ENCODE measurements around the gene BIRC5.

The BIRC5 gene

GRCh38 chr17:78211032-78211431 lies 3.0 kb upstream of the BIRC5 start:
- in situ Hi-C loops (cut with HindIII; ENCODE audit: low pct_ligation_motif_present, low sequenced_read_pairs) = no loop called here
- DNase-seq = no peak

GRCh38 chr17:78214706-78215061 lies 631 bp downstream of the BIRC5 start:
- no peak overlapping the region for H3K27ac ChIP-seq
- H3K27me3 ChIP-seq (replicated peaks) = no peaks in the 10 kb centered on the region

More at GRCh38 chr17:78211032-78211431, 3.0 kb upstream of the BIRC5 start:
- Histone ChIP-seq H3K27ac (no peak overlapping the region), H3K36me3 (replicated peaks) (no peaks in the 10 kb centered on the region), H3K4me3 (ENCODE audit: low read depth, low read length) (no peak overlapping the region), H3K27me3 (replicated peaks) (no peaks in the 10 kb centered on the region)
- TF ChIP-seq, protein P1, sequence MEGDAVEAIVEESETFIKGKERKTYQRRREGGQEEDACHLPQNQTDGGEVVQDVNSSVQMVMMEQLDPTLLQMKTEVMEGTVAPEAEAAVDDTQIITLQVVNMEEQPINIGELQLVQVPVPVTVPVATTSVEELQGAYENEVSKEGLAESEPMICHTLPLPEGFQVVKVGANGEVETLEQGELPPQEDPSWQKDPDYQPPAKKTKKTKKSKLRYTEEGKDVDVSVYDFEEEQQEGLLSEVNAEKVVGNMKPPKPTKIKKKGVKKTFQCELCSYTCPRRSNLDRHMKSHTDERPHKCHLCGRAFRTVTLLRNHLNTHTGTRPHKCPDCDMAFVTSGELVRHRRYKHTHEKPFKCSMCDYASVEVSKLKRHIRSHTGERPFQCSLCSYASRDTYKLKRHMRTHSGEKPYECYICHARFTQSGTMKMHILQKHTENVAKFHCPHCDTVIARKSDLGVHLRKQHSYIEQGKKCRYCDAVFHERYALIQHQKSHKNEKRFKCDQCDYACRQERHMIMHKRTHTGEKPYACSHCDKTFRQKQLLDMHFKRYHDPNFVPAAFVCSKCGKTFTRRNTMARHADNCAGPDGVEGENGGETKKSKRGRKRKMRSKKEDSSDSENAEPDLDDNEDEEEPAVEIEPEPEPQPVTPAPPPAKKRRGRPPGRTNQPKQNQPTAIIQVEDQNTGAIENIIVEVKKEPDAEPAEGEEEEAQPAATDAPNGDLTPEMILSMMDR (IDR thresholded peaks at IDR 0.05; ENCODE audit: low read depth, low read length, missing control alignments) = no peak

DNA sequence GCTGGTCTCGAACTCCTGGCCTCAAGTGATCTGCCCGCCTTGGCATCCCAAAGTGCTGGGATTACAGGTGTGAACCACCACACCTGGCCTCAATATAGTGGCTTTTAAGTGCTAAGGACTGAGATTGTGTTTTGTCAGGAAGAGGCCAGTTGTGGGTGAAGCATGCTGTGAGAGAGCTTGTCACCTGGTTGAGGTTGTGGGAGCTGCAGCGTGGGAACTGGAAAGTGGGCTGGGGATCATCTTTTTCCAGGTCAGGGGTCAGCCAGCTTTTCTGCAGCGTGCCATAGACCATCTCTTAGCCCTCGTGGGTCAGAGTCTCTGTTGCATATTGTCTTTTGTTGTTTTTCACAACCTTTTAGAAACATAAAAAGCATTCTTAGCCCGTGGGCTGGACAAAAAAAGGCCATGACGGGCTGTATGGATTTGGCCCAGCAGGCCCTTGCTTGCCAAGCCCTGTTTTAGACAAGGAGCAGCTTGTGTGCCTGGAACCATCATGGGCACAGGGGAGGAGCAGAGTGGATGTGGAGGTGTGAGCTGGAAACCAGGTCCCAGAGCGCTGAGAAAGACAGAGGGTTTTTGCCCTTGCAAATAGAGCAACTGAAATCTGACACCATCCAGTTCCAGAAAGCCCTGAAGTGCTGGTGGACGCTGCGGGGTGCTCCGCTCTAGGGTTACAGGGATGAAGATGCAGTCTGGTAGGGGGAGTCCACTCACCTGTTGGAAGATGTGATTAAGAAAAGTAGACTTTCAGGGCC lies 5.5 kb downstream of the BIRC5 start:
- H3K36me3 ChIP-seq (replicated peaks) = no peaks in the 10 kb centered on the region
- DNase-seq = no peak
- in situ Hi-C loops (cut with HindIII; ENCODE audit: low pct_ligation_motif_present, low sequenced_read_pairs) = no loop called here
- H3K27me3 ChIP-seq (replicated peaks) = no peaks in the 10 kb centered on the region
- no peak overlapping the region for H3K4me3 ChIP-seq (ENCODE audit: low read depth, low read length)
- no peak overlapping the region for H3K27ac ChIP-seq
- TF ChIP-seq, protein P1 (IDR thresholded peaks at IDR 0.05; ENCODE audit: low read depth, low read length, missing control alignments) = no peak

More at GRCh38 chr17:78214706-78215061, 631 bp downstream of the BIRC5 start:
- Histone ChIP-seq H3K36me3 (replicated peaks) (no peaks in the 10 kb centered on the region), H3K4me3 (ENCODE audit: low read depth, low read length) (peak overlapping the region; percentile 89)
- no peak for DNase-seq
- in situ Hi-C loops (cut with HindIII; ENCODE audit: low pct_ligation_motif_present, low sequenced_read_pairs) = no loop called here
- TF ChIP-seq, protein P1 (IDR thresholded peaks at IDR 0.05; ENCODE audit: low read depth, low read length, missing control alignments) = no peak

DNA sequence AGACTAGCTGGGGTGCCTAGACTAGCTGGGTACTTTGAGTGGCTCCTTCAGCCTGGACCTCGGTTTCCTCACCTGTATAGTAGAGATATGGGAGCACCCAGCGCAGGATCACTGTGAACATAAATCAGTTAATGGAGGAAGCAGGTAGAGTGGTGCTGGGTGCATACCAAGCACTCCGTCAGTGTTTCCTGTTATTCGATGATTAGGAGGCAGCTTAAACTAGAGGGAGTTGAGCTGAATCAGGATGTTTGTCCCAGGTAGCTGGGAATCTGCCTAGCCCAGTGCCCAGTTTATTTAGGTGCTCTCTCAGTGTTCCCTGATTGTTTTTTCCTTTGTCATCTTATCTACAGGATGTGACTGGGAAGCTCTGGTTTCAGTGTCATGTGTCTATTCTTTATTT lies 9.0 kb downstream of the BIRC5 start:
- Histone ChIP-seq H3K4me3 (ENCODE audit: low read depth, low read length) (no peak overlapping the region), H3K27ac (no peak overlapping the region), H3K27me3 (replicated peaks) (no peaks in the 10 kb centered on the region), H3K36me3 (replicated peaks) (no peaks in the 10 kb centered on the region)
- DNase-seq = no peak
- in situ Hi-C loops (cut with HindIII; ENCODE audit: low pct_ligation_motif_present, low sequenced_read_pairs) = no loop called here
- TF ChIP-seq, protein P1 (IDR thresholded peaks at IDR 0.05; ENCODE audit: low read depth, low read length, missing control alignments) = no peak

- in situ Hi-C loops (cut with HindIII; ENCODE audit: low pct_ligation_motif_present, low sequenced_read_pairs) = no loop called here
- Histone ChIP-seq H3K36me3 (replicated peaks) (no peaks in the 10 kb centered on the region), H3K27ac (no peak overlapping the region), H3K4me3 (ENCODE audit: low read depth, low read length) (no peak overlapping the region), H3K27me3 (replicated peaks) (no peaks in the 10 kb centered on the region)
- TF ChIP-seq, protein P1 (IDR thresholded peaks at IDR 0.05; ENCODE audit: low read depth, low read length, missing control alignments) = no peak
- DNase-seq = no peak
Measured at GRCh38 chr17:78223765-78224164, 9.7 kb downstream of the BIRC5 start.

Data from brain microvascular endothelial cell (primary cell).